Measurements from ENCODE around the gene RHBDD2. TPM values are rescaled to one million over a fixed set of nuclear protein-coding genes. Genes with fewer than 3 reads are reported as not detected.

The RHBDD2 gene
- total and polyA plus RNA-seq, 3 donors from 2014 or later: 106 to 161 (median 109) TPM

DNA sequence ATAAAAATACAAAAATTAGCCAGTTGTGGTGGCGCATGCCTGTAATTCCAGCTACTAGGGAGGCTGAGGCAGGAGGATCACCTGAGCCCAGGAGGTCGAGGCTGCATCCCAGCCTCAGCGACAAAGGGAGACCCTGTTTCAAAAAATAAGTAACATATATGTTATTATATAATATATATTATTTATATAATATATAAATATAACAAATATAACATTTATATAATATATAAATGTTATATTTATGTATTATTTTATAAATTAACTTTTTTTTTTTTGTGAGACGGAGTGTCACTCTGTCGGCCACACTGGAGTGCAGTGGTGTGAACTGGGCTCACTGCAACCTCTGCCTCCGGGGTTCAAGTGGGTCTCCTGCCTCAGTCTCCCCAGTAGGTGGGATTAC lies 34.6 kb downstream of the RHBDD2 start:
- no peak for DNase-seq
- Histone ChIP-seq H3K27ac (no peak overlapping the region), H3K9me3 (no peaks in the 10 kb centered on the region), H3K4me3 (no peak overlapping the region), H3K36me3 (ENCODE audit: low read depth, missing control alignments) (no peaks in the 10 kb centered on the region), H3K27me3 (no peaks in the 10 kb centered on the region), H3K4me1 (peaks cover 20% of the 10 kb centered on the region)
- no peak for TF ChIP-seq POLR2A (IDR thresholded peaks at IDR 0.05)
- TF ChIP-seq, protein P1, sequence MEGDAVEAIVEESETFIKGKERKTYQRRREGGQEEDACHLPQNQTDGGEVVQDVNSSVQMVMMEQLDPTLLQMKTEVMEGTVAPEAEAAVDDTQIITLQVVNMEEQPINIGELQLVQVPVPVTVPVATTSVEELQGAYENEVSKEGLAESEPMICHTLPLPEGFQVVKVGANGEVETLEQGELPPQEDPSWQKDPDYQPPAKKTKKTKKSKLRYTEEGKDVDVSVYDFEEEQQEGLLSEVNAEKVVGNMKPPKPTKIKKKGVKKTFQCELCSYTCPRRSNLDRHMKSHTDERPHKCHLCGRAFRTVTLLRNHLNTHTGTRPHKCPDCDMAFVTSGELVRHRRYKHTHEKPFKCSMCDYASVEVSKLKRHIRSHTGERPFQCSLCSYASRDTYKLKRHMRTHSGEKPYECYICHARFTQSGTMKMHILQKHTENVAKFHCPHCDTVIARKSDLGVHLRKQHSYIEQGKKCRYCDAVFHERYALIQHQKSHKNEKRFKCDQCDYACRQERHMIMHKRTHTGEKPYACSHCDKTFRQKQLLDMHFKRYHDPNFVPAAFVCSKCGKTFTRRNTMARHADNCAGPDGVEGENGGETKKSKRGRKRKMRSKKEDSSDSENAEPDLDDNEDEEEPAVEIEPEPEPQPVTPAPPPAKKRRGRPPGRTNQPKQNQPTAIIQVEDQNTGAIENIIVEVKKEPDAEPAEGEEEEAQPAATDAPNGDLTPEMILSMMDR (IDR thresholded peaks at IDR 0.05): no peak
- intact Hi-C loops (cut with DNase I; ENCODE audit: low total_unique reads): no loop called here
- 90 to 95% methylated on average over 6 of the region's 6 CpGs for WGBS, 2 donors

DNA sequence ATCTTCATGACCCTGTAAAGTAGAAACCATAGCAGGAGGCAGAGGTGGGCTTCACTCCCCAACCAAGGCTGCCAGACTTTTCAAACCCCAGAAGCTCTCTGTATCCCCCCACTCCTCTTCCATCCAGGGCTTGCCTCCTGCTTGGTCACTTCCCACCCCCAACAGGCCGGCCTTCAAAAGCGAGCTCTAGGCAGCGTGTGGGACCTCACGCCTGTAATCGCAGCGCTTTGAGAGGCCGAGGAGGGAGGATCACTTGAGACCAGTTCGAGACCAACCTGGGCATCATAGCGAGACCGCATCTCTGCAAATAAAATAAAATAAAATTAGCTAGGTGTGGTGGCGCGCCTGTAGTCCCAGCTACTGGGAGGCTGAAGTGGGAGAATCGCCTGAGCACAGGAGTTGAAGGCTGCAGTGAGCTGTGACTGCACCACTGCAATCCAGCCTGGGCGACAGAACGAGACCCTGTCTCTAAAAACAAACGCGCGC lies 35.4 kb downstream of the RHBDD2 start:
- H3K27me3 ChIP-seq: no peaks in the 10 kb centered on the region
- WGBS, 2 donors: 6 to 12% methylated on average over 7 to 18 of the region's 18 CpGs
- intact Hi-C loops (cut with DNase I; ENCODE audit: low total_unique reads): no loop called here
- H3K4me3 ChIP-seq: peak overlapping the region; percentile 89 to 91
- H3K36me3 ChIP-seq (ENCODE audit: low read depth, missing control alignments): no peaks in the 10 kb centered on the region
- peaks cover 28% of the 10 kb centered on the region for H3K4me1 ChIP-seq
- no peaks in the 10 kb centered on the region for H3K9me3 ChIP-seq
- DNase-seq: no peak
- H3K27ac ChIP-seq: peak overlapping the region; percentile 62 to 78
- no peak for TF ChIP-seq POLR2A (IDR thresholded peaks at IDR 0.05)
- TF ChIP-seq, protein P1 (IDR thresholded peaks at IDR 0.05): no peak

DNA sequence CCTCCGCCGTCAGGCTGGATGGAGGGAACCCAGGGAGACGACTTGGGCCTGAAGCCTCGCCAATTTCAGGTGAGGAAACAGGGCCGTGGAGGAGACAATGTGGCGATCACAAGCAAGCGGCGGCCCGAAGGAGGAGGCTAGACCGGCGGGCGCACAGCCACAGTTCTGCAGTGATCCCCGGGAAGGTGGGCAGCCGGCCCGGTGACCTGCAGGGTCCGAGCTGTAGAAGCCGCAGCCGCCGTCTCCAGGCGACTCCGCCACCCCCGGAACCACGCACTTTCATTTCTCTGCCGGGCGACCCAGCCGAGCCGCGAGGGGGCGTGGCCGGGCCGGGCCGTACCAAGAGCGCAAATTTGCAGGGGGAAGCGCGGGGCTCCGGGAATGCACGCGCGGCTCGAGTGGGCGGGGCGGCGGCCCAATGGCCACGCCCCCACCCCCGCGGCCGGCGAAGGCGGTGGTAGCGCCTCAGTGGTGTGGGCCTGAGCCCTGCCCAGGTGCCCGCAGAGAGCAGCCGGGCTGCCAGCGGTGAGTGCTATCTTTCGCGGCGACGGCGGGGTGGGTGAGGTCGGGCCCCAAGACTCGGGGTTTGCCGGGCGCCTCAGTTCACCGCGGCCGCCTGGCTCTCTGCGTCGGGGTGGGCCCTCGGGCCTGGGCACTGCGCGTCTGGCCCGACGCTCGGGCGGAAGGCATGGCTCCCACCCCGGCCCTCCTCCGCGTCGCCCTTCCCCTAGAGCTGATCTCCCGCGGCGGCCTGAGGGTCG lies 36.0 kb downstream of the RHBDD2 start, which contains the start of gene POR:
POR (plus strand) TSS at position 501 of the 761 bp plus-strand sequence. CDS start 38,847 bp downstream, outside the sequence.
- Histone ChIP-seq H3K36me3 (ENCODE audit: low read depth, missing control alignments) (no peaks in the 10 kb centered on the region), H3K9me3 (no peaks in the 10 kb centered on the region), H3K4me3 (peak within 1 kb of the TSS; percentile 89 to 91), H3K27ac (peak within 1 kb of the TSS; percentile 78 to 90), H3K27me3 (no peaks in the 10 kb centered on the region), H3K4me1 (peaks cover 31% of the 10 kb centered on the region)
- intact Hi-C loops (cut with DNase I; ENCODE audit: low total_unique reads): no loop called here
- peak; percentile 78 for TF ChIP-seq POLR2A (IDR thresholded peaks at IDR 0.05)
- TF ChIP-seq, protein P1 (IDR thresholded peaks at IDR 0.05): peak; percentile 23 to 31 (median 25)
- WGBS, 2 donors: 0% methylated on average over 12 to 42 of the region's 82 CpGs
- DNase-seq: peak; percentile 96

DNA sequence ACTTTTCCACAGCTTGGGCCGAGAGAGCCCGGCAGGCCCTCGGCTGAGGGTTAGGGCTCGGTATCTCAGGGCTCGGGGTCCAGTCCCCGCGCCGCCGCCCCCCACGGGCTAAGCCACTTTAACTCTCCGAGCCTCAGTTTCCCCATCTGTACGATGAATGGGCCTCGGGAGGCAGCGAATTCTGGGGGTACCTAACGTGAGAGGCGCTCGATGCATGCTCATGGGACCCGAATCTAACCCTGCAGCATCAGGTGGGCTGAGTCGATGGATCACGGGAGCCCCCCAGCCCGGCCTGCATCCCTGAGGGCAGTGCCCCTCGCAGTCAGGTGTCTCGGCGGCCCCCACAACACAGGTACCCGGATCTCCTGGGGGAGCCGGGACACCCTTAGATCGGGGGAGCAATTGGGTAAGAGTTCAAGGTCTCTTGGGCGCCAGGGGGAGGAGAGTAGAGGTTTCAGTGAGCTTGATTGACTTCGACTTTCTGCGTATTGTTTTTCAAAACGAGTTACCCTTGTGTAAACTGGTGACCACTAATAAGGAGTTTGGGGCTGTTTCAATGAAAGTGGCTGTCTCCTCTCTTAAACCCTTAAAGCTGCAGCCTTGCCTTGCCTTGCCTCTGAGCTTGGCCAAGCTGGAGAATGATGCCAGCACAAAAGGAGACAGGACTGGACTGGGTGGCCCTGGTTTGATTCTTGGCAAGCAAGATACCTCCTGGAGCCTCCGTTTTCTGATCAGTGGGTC lies 36.8 kb downstream of the RHBDD2 start:
- Histone ChIP-seq H3K27ac (peak overlapping the region; percentile 73 to 90), H3K4me1 (peaks cover 31% of the 10 kb centered on the region), H3K27me3 (no peaks in the 10 kb centered on the region), H3K4me3 (peak overlapping the region; percentile 89 to 91), H3K9me3 (no peaks in the 10 kb centered on the region), H3K36me3 (ENCODE audit: low read depth, missing control alignments) (no peaks in the 10 kb centered on the region)
- WGBS, 2 donors: 0 to 1% methylated on average over 4 to 30 of the region's 32 CpGs
- intact Hi-C loops (cut with DNase I; ENCODE audit: low total_unique reads): no loop called here
- peak; percentile 36 for DNase-seq
- TF ChIP-seq, protein P1 (IDR thresholded peaks at IDR 0.05): no peak
- TF ChIP-seq POLR2A (IDR thresholded peaks at IDR 0.05): no peak
